GM19239 (cell line): Measurements from ENCODE around the gene C20orf204.

ENCODE experiments used
- DNase-seq: peaks from one replicate; pipeline ENCODE4 v3.0.0; 2011; ENCODE audit warnings: low spot score; ENCODE audit not compliant: insufficient read length
- FAIRE-seq: peaks from 2 replicates; lab custom pipeline; 2011; peaks lifted over from hg19 to GRCh38; lab: Jason Lieb, UNC

C20orf204 gene

GRCh38 chr20:64067733-64068307 is 31.8 kb downstream of the C20orf204 start:
- FAIRE-seq (no peak), DNase-seq (no peak)

GRCh38 chr20:64068386-64069208 is 32.6 kb downstream of the C20orf204 start:
- FAIRE-seq (no peak), DNase-seq (no peak)

GRCh38 chr20:64069209-64069613 is 33.2 kb downstream of the C20orf204 start:
- DNase-seq (no peak), FAIRE-seq (no peak)

- DNase-seq (no peak), FAIRE-seq (no peak)
Measured at GRCh38 chr20:64069614-64070243, 33.7 kb downstream of the C20orf204 start.

- FAIRE-seq (no peak), DNase-seq (no peak)
Measured at GRCh38 chr20:64070244-64070993, 34.4 kb downstream of the C20orf204 start.

GRCh38 chr20:64071341-64072332 is 35.7 kb downstream of the C20orf204 start:
- FAIRE-seq, result no peak

GRCh38 chr20:64072498-64073063 is 36.6 kb downstream of the C20orf204 start:
- DNase-seq (no peak), FAIRE-seq (no peak)

More at GRCh38 chr20:64071341-64072332, 35.7 kb downstream of the C20orf204 start:
- DNase-seq, result no peak

GRCh38 chr20:64073476-64074183 is 37.6 kb downstream of the C20orf204 start:
- FAIRE-seq, result no peak
- no peak for DNase-seq

- FAIRE-seq (no peak), DNase-seq (no peak)
Measured at GRCh38 chr20:64074184-64074789, 38.3 kb downstream of the C20orf204 start.

- DNase-seq, result no peak
Measured at GRCh38 chr20:64074963-64075362, 39.0 kb downstream of the C20orf204 start.

GRCh38 chr20:64075556-64075955 is 39.6 kb downstream of the C20orf204 start:
- FAIRE-seq (no peak), DNase-seq (no peak)

More at GRCh38 chr20:64074963-64075362, 39.0 kb downstream of the C20orf204 start:
- FAIRE-seq, result no peak

GRCh38 chr20:64076061-64076997 is 40.3 kb downstream of the C20orf204 start:
- no peak for FAIRE-seq
- DNase-seq, result no peak

GRCh38 chr20:64077094-64077493 is 41.1 kb downstream of the C20orf204 start:
- FAIRE-seq, result no peak
- DNase-seq, result no peak

GRCh38 chr20:64077541-64077875 is 41.5 kb downstream of the C20orf204 start:
- FAIRE-seq (peak; percentile 78), DNase-seq (no peak)

GRCh38 chr20:64077876-64078551 is 42.0 kb downstream of the C20orf204 start:
- no peak for DNase-seq
- peak; percentile 96 for FAIRE-seq

GRCh38 chr20:64078934-64079272 is 42.9 kb downstream of the C20orf204 start:
- no peak for DNase-seq
- FAIRE-seq, result no peak
